ENCODE results near the gene PLXNC1. TPM values are rescaled to one million over a fixed set of nuclear protein-coding genes. Genes with fewer than 3 reads are reported as not detected.

Gene PLXNC1
- total and polyA plus RNA-seq, 7 experiments from 2014 or later: 2.5 to 57.2 (median 12.6) TPM

DNA sequence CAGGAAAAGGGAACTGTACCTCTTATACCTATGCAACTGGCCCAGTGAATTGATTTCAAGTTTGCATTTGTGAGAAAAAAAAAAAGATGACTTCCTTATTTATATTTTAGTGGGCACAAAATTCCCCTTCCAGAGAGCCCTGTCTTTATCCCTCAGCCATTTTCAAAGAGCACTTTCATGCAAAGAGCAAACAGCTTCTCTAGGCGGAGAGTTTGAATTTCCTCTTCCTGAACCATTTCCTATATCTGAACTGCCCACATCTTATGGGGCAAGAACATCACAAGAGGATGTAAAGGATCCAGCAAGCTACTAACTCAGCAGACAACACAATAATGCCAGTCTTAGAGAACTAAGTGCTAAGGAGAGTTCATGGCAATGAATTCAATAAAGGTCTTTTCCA, 22.3 kb upstream of the PLXNC1 start:
- Mint-ChIP-seq H3K27me3 (peaks cover 0 to 10% (median 0%) of the 10 kb centered on the region in 5 donors), H3K4me1 (peaks cover 46 to 62% (median 59%) of the 10 kb centered on the region in 7 donors), H3K27ac (peak overlapping the region; percentile 53 to 90 (median 70)), H3K36me3 (peaks cover 0 to 8% (median 0%) of the 10 kb centered on the region in 5 donors), H3K9me3 (peaks cover 0 to 14% (median 0%) of the 10 kb centered on the region in 11 donors), H3K4me3 (peak overlapping the region; percentile 0 to 92 (median 56))
- CTCF ChIA-PET: interaction anchor here (0.7 to 2.6 kb wide), 3 partner anchors 8 to 681 kb away, joined by 3 to 11 read pairs (median 6); no protein-coding TSS in a partner anchor
- Histone ChIP-seq H3K27ac (ENCODE audit: low read depth, low read length) (no peak overlapping the region), H3K36me3 (ENCODE audit: control insufficient read depth in 2 of 3, insufficient read depth in 3 of 3, low read length in 3 of 3) (no peaks in the 10 kb centered on the region), H3K4me3 (ENCODE audit: low read length) (no peak overlapping the region), H3K9me3 (ENCODE audit: control insufficient read depth in 2 of 3, low read length in 3 of 3) (no peaks in the 10 kb centered on the region), H3K4me1 (ENCODE audit: control insufficient read depth in 2 of 2, insufficient read depth in 2 of 2, low read length in 2 of 2) (peaks cover 16 to 50% of the 10 kb centered on the region in 2 donors), H3K27me3 (ENCODE audit: control insufficient read depth in 2 of 2, insufficient read depth in 2 of 2, low read length in 2 of 2) (no peaks in the 10 kb centered on the region)
- POLR2A ChIA-PET: interaction anchor here (0.5 to 0.7 kb wide), 3 partner anchors 23 to 535 kb away, joined by 3 to 5 read pairs (median 3); partner anchors contain the start of gene PLXNC1
- intact Hi-C loops (cut with micrococcal nuclease): loop anchor here in 1 of 2 donors (1.0 kb wide), 1 partner anchor 22 kb away; the partner anchor contains the start of gene PLXNC1
- DNase-seq (no peak), ATAC-seq (peak; percentile 58)

- H3K4me1 Mint-ChIP-seq: peaks cover 42 to 54% (median 51%) of the 10 kb centered on the region in 7 donors
- H3K36me3 Mint-ChIP-seq: peaks cover 0 to 11% (median 0%) of the 10 kb centered on the region in 5 donors
- Histone ChIP-seq H3K27me3 (ENCODE audit: control insufficient read depth in 2 of 2, insufficient read depth in 2 of 2, low read length in 2 of 2) (no peaks in the 10 kb centered on the region), H3K36me3 (ENCODE audit: control insufficient read depth in 2 of 3, insufficient read depth in 3 of 3, low read length in 3 of 3) (no peaks in the 10 kb centered on the region), H3K4me1 (ENCODE audit: control insufficient read depth in 2 of 2, insufficient read depth in 2 of 2, low read length in 2 of 2) (peaks cover 16 to 50% of the 10 kb centered on the region in 2 donors), H3K4me3 (ENCODE audit: low read length) (no peak overlapping the region), H3K27ac (ENCODE audit: low read depth, low read length) (no peak overlapping the region), H3K9me3 (ENCODE audit: control insufficient read depth in 2 of 3, low read length in 3 of 3) (no peaks in the 10 kb centered on the region)
- DNase-seq (no peak), ATAC-seq (no peak)
- H3K4me3 Mint-ChIP-seq: peak overlapping the region in 1 of 10 donors; percentile 3
- ChIA-PET POLR2A (no interaction called here), CTCF (interaction anchor here (0.6 to 2.6 kb wide), 3 partner anchors 26 to 1140 kb away, joined by 3 to 11 read pairs (median 5); no protein-coding TSS in a partner anchor)
- intact Hi-C loops (cut with micrococcal nuclease): no loop called here
- peak overlapping the region in 7 of 9 donors; percentile 2 to 54 (median 9) for H3K27ac Mint-ChIP-seq
- peaks cover 0 to 15% (median 0%) of the 10 kb centered on the region in 5 donors for H3K27me3 Mint-ChIP-seq
- H3K9me3 Mint-ChIP-seq: peaks cover 0 to 17% (median 0%) of the 10 kb centered on the region in 11 donors
Measured at GRCh38 chr12:94127239-94128131, 20.9 kb upstream of the PLXNC1 start.

GRCh38 chr12:94128280-94128679, 20.1 kb upstream of the PLXNC1 start:
- no peak for DNase-seq
- peaks cover 0 to 17% (median 0%) of the 10 kb centered on the region in 11 donors for H3K9me3 Mint-ChIP-seq
- ChIA-PET POLR2A (interaction anchor here (1.1 kb wide), 1 partner anchor 26 kb away, joined by 3 read pairs; no protein-coding TSS in a partner anchor), CTCF (interaction anchor here (1.2 to 2.1 kb wide), 2 partner anchors 17 to 27 kb away, joined by 3 to 8 read pairs; no protein-coding TSS in a partner anchor)
- Histone ChIP-seq H3K4me1 (ENCODE audit: control insufficient read depth in 2 of 2, insufficient read depth in 2 of 2, low read length in 2 of 2) (peaks cover 16 to 42% of the 10 kb centered on the region in 2 donors), H3K27ac (ENCODE audit: low read depth, low read length) (no peak overlapping the region), H3K36me3 (ENCODE audit: control insufficient read depth in 2 of 3, insufficient read depth in 3 of 3, low read length in 3 of 3) (no peaks in the 10 kb centered on the region), H3K4me3 (ENCODE audit: low read length) (no peak overlapping the region), H3K27me3 (ENCODE audit: control insufficient read depth in 2 of 2, insufficient read depth in 2 of 2, low read length in 2 of 2) (no peaks in the 10 kb centered on the region), H3K9me3 (ENCODE audit: control insufficient read depth in 2 of 3, low read length in 3 of 3) (no peaks in the 10 kb centered on the region)
- ATAC-seq: no peak
- peaks cover 0 to 15% (median 0%) of the 10 kb centered on the region in 5 donors for H3K27me3 Mint-ChIP-seq
- peaks cover 34 to 46% (median 45%) of the 10 kb centered on the region in 7 donors for H3K4me1 Mint-ChIP-seq
- intact Hi-C loops (cut with micrococcal nuclease): no loop called here
- peaks cover 0 to 11% (median 0%) of the 10 kb centered on the region in 5 donors for H3K36me3 Mint-ChIP-seq
- peak overlapping the region in 2 of 9 donors; percentile 5 to 54 for H3K27ac Mint-ChIP-seq
- no peak overlapping the region for H3K4me3 Mint-ChIP-seq

- Histone ChIP-seq H3K4me3 (ENCODE audit: low read length) (no peak overlapping the region), H3K9me3 (ENCODE audit: control insufficient read depth in 2 of 3, low read length in 3 of 3) (no peaks in the 10 kb centered on the region), H3K36me3 (ENCODE audit: control insufficient read depth in 2 of 3, insufficient read depth in 3 of 3, low read length in 3 of 3) (no peaks in the 10 kb centered on the region), H3K27ac (ENCODE audit: low read depth, low read length) (no peak overlapping the region), H3K4me1 (ENCODE audit: control insufficient read depth in 2 of 2, insufficient read depth in 2 of 2, low read length in 2 of 2) (no peaks in the 10 kb centered on the region), H3K27me3 (ENCODE audit: control insufficient read depth in 2 of 2, insufficient read depth in 2 of 2, low read length in 2 of 2) (no peaks in the 10 kb centered on the region)
- Mint-ChIP-seq H3K9me3 (peaks cover 0 to 11% (median 0%) of the 10 kb centered on the region in 11 donors), H3K4me1 (peaks cover 0 to 10% (median 4%) of the 10 kb centered on the region in 7 donors), H3K36me3 (peaks cover 0 to 7% (median 0%) of the 10 kb centered on the region in 5 donors), H3K27ac (peak overlapping the region in 2 of 9 donors; percentile 16 to 28), H3K27me3 (peaks cover 0 to 11% (median 0%) of the 10 kb centered on the region in 5 donors), H3K4me3 (no peak overlapping the region)
- intact Hi-C loops (cut with micrococcal nuclease): loop anchor here (1.0 to 5.0 kb wide), 11 partner anchors 14 to 1398 kb away; partner anchors contain the start of genes CEP83 (in 1 of the 2), FGD6 (in 1 of the 2), PLXNC1 (in 1 of the 2) and VEZT (in 1 of the 2)
- peak; percentile 97 for ATAC-seq
- ChIA-PET POLR2A (interaction anchor here (1.6 kb wide), 1 partner anchor 14 kb away, joined by 3 read pairs; the partner anchor contains the start of gene PLXNC1), CTCF (interaction anchor here (0.6 to 1.9 kb wide), 10 partner anchors 9 to 892 kb away, joined by 3 to 9 read pairs (median 4); no protein-coding TSS in a partner anchor)
- DNase-seq: peak in 7 of 9 donors; percentile 34 to 65 (median 59)
Measured at GRCh38 chr12:94133964-94134795, 14.2 kb upstream of the PLXNC1 start.

DNA sequence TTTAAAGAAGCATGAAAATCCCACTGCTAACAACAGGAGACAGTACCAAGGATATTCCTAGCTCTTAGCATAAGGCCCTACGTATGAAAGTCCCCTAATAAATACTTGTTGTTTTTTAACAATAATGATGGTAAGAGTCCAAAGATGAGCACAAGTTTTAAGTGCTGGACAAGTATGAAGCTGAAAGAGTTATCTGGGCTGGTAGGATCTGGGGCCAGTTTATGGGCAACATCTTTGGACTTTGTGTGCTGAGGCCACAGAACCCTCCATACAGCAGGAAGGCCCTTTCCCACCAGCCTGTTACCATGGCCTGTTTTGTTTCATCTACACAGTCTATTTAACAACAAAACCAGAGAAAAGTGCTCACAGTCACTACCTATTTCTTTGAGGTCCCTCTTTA, 12.5 kb upstream of the PLXNC1 start:
- no peak for ATAC-seq
- H3K9me3 Mint-ChIP-seq: peaks cover 0 to 3% (median 0%) of the 10 kb centered on the region in 11 donors
- no peak overlapping the region for H3K4me3 Mint-ChIP-seq
- no peak overlapping the region for H3K27ac Mint-ChIP-seq
- DNase-seq: no peak
- intact Hi-C loops (cut with micrococcal nuclease): no loop called here
- Histone ChIP-seq H3K27me3 (ENCODE audit: control insufficient read depth in 2 of 2, insufficient read depth in 2 of 2, low read length in 2 of 2) (no peaks in the 10 kb centered on the region), H3K4me3 (ENCODE audit: low read length) (no peak overlapping the region), H3K27ac (ENCODE audit: low read depth, low read length) (no peak overlapping the region), H3K36me3 (ENCODE audit: control insufficient read depth in 2 of 3, insufficient read depth in 3 of 3, low read length in 3 of 3) (no peaks in the 10 kb centered on the region), H3K4me1 (ENCODE audit: control insufficient read depth in 2 of 2, insufficient read depth in 2 of 2, low read length in 2 of 2) (no peaks in the 10 kb centered on the region), H3K9me3 (ENCODE audit: control insufficient read depth in 2 of 3, low read length in 3 of 3) (no peaks in the 10 kb centered on the region)
- peaks cover 0 to 8% (median 4%) of the 10 kb centered on the region in 7 donors for H3K4me1 Mint-ChIP-seq
- peaks cover 0 to 5% (median 0%) of the 10 kb centered on the region in 5 donors for H3K27me3 Mint-ChIP-seq
- POLR2A ChIA-PET: no interaction called here
- CTCF ChIA-PET: interaction anchor here (0.6 to 1.9 kb wide), 5 partner anchors 10 to 399 kb away, joined by 3 to 6 read pairs (median 4); no protein-coding TSS in a partner anchor
- peaks cover 0 to 3% (median 0%) of the 10 kb centered on the region in 5 donors for H3K36me3 Mint-ChIP-seq
